ENCODE data around the gene HHIPL1.
A peak's percentile ranks its signal among the peaks of the same experiment; 100 is the strongest.

- no peak for TF ChIP-seq EP300 (IDR thresholded peaks at IDR 0.05)
- peak; percentile 42 to 95 for TF ChIP-seq CTCF (IDR thresholded peaks at IDR 0.05)
These were observed 38.1 kb downstream of the HHIPL1 start for GRCh38 chr14:99682809-99683618.

Data from suprapubic skin (tissue), 3 donors.